Neural cell (in vitro differentiated cells): ENCODE measurements around the gene PTK6.

Experiments
- EZH2 ChIP-seq: fragments of 200-600, 300-800 bp; shearing (Covaris generic), sonication (generic); IDR thresholded peaks from 2 replicates; pipeline ENCODE4 v1.6.1; 2014; ENCODE audit warnings: antibody characterized with exemption, low read length, borderline replicate concordance, mild to moderate bottlenecking; ENCODE audit not compliant: insufficient read depth, poor library complexity, severe bottlenecking
- POLR2AphosphoS5 ChIP-seq: IDR thresholded peaks from 2 replicates; pipeline ENCODE4 v1.6.1; 2012
- RAD21 ChIP-seq: fragments of 450-650 bp; conservative IDR thresholded peaks from 2 replicates; pipeline ENCODE4 v1.6.1; 2014; ENCODE audit warnings: antibody characterized with exemption, mild to moderate bottlenecking, moderate library complexity
- SMC3 ChIP-seq: fragments of 450-650 bp; conservative IDR thresholded peaks from 2 replicates; pipeline ENCODE4 v1.6.1; 2014; ENCODE audit warnings: antibody characterized with exemption, mild to moderate bottlenecking, moderate library complexity; ENCODE audit not compliant: poor library complexity
- TAF1 ChIP-seq: IDR thresholded peaks from 2 replicates; pipeline ENCODE4 v1.6.1; 2012; ENCODE audit warnings: low read depth
- TF ChIP-seq, protein P1 (sequence below): fragments of 450-650 bp; IDR thresholded peaks from 2 replicates; pipeline ENCODE4 v1.5.1; 2014; ENCODE audit warnings: antibody characterized with exemption, mild to moderate bottlenecking, moderate library complexity; ENCODE audit not compliant: poor library complexity, severe bottlenecking
- TF ChIP-seq, protein P2 (sequence below): IDR thresholded peaks from 2 replicates; pipeline ENCODE4 v1.6.1; 2012; ENCODE audit warnings: borderline replicate concordance

DNA sequence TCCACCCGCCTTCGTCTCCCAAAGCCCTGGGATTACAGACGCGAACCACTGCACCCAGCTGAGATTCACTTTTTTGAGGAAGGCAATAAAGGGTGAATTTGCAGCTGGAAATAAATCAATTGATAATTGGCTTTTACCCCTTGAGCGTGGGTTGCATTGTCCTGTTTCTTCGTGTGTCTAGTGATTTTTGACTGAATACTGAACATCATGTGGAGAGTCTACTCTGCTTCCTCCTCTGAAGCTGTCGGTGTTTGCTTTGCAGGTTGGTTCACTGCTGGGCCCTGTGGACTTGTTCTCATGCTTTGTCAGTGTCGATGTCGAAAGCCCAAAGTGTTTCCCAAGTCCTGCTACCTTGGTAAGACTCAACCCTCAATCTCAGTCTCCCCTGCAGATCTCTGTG lies 32.5 kb downstream of the PTK6 start:
- TF ChIP-seq EZH2 (no peak), RAD21 (no peak), POLR2AphosphoS5 (no peak), SMC3 (no peak), TAF1 (no peak)
- TF ChIP-seq, protein P1, sequence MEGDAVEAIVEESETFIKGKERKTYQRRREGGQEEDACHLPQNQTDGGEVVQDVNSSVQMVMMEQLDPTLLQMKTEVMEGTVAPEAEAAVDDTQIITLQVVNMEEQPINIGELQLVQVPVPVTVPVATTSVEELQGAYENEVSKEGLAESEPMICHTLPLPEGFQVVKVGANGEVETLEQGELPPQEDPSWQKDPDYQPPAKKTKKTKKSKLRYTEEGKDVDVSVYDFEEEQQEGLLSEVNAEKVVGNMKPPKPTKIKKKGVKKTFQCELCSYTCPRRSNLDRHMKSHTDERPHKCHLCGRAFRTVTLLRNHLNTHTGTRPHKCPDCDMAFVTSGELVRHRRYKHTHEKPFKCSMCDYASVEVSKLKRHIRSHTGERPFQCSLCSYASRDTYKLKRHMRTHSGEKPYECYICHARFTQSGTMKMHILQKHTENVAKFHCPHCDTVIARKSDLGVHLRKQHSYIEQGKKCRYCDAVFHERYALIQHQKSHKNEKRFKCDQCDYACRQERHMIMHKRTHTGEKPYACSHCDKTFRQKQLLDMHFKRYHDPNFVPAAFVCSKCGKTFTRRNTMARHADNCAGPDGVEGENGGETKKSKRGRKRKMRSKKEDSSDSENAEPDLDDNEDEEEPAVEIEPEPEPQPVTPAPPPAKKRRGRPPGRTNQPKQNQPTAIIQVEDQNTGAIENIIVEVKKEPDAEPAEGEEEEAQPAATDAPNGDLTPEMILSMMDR, result no peak
- TF ChIP-seq, protein P2, sequence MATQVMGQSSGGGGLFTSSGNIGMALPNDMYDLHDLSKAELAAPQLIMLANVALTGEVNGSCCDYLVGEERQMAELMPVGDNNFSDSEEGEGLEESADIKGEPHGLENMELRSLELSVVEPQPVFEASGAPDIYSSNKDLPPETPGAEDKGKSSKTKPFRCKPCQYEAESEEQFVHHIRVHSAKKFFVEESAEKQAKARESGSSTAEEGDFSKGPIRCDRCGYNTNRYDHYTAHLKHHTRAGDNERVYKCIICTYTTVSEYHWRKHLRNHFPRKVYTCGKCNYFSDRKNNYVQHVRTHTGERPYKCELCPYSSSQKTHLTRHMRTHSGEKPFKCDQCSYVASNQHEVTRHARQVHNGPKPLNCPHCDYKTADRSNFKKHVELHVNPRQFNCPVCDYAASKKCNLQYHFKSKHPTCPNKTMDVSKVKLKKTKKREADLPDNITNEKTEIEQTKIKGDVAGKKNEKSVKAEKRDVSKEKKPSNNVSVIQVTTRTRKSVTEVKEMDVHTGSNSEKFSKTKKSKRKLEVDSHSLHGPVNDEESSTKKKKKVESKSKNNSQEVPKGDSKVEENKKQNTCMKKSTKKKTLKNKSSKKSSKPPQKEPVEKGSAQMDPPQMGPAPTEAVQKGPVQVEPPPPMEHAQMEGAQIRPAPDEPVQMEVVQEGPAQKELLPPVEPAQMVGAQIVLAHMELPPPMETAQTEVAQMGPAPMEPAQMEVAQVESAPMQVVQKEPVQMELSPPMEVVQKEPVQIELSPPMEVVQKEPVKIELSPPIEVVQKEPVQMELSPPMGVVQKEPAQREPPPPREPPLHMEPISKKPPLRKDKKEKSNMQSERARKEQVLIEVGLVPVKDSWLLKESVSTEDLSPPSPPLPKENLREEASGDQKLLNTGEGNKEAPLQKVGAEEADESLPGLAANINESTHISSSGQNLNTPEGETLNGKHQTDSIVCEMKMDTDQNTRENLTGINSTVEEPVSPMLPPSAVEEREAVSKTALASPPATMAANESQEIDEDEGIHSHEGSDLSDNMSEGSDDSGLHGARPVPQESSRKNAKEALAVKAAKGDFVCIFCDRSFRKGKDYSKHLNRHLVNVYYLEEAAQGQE, result no peak
